Measurements from ENCODE around the gene MCRIP2. TPM values are rescaled to one million over a fixed set of nuclear protein-coding genes. Genes with fewer than 3 reads are reported as not detected.
A peak's percentile ranks its signal among the peaks of the same experiment; 100 is the strongest.

The MCRIP2 gene, protein sequence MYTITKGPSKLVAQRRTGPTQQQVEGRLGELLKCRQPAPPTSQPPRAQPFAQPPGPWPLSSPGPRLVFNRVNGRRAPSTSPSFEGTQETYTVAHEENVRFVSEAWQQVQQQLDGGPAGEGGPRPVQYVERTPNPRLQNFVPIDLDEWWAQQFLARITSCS
- 100 to 1,000 TPM in 4 of 9 donors, 10 to 100 TPM in 5; 52.3 to 219 (median 89.5) TPM for total RNA-seq
- 100 to 1,000 TPM in 1 of 2 donors, 10 to 100 TPM in 1; 97.0 to 321 TPM for polyA plus RNA-seq
- long read RNA-seq, donor 1, transcript MCRIP2-201 (5 exons, 946 nt), result major isoform, 49 of 111 reads
- long read RNA-seq, donor 1, transcript MCRIP2-204 (1 exons, 1,728 nt), result minor isoform, 8 of 111 reads
- long read RNA-seq, donor 1, transcript MCRIP2-203 (6 exons, 1,050 nt), result minor isoform, 16 of 111 reads
- long read RNA-seq, donor 1, partial matches to known transcripts, result 18 of 111 reads
- long read RNA-seq, donor 1, other reads (novel, unspliced or antisense), result 19 of 111 reads
- long read RNA-seq, donor 2, transcript MCRIP2-201 (5 exons, 946 nt), result major isoform, 23 of 60 reads
- long read RNA-seq, donor 2, transcript MCRIP2-203 (6 exons, 1,050 nt), result minor isoform, 11 of 60 reads
- long read RNA-seq, donor 2, transcript MCRIP2-206 (5 exons, 1,379 nt), result minor isoform, 14 of 60 reads
- long read RNA-seq, donor 2, partial matches to known transcripts, result 4 of 60 reads
- long read RNA-seq, donor 2, other reads (novel, unspliced or antisense), result 7 of 60 reads
- long read RNA-seq, donor 3, transcript MCRIP2-201 (5 exons, 946 nt), result major isoform, 37 of 75 reads
- long read RNA-seq, donor 3, transcript MCRIP2-203 (6 exons, 1,050 nt), result minor isoform, 14 of 75 reads
- long read RNA-seq, donor 3, partial matches to known transcripts, result 13 of 75 reads
- long read RNA-seq, donor 3, other reads (novel, unspliced or antisense), result 7 of 75 reads

DNA sequence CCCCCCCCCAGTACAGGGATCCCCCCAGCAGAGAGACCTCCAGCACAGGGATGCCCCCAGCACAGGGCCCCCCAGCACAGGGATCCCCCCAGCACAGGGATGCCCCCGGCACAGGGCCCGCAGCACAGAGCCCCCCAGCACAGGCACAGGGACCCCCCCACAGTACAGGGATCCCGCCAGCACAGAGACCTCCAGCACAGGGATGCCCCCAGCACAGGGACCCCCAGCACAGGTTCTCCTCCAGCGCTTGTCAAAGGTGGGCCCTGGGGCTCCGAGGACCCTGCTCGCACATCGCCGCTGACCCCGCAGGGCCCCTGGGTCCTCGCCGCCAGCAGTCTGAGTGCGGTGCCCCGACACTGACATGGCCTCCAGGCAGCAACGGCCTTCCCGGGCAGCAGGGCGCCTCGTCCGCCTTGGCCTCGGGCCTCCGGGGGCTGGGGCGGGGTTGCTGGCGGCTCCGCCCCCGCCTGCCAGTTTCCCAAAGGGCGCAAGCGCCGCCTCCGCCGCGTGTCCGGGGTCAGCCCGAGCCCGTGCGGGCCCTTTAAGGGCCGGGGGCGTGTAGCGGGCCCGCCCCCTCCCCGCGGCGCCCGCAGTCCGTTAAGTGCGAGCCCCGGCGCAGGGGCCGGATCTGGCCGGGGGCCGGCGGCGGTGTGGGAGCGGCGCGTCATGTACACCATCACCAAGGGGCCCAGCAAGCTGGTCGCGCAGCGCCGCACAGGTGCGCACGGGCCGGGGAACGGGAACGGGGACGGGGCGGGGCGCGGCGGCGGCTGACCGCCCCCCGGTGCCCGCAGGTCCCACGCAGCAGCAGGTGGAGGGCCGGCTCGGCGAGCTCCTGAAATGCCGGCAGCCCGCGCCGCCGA lies at the start of gene MCRIP2:
Gene MCRIP2 (plus strand): TSS at position 503 of the 863 bp plus-strand sequence. CDS start 164 bp downstream, at position 667.
- H3K4me1 ChIP-seq, result peaks cover 0 to 63% (median 27%) of the 10 kb centered on the region in 12 donors
- H3K27me3 ChIP-seq, result no peaks in the 10 kb centered on the region
- intact Hi-C loops (cut with DNase I), result loop anchor here in 3 of 10 donors (2.0 to 10.0 kb wide), 2 partner anchors 53 to 57 kb away; no protein-coding TSS in a partner anchor
- DNase-seq, result peak; percentile 89 to 96 (median 93)
- H3K4me3 ChIP-seq, result peak within 1 kb of the TSS; percentile 59 to 94 (median 77)
- H3K9me3 ChIP-seq, result no peaks in the 10 kb centered on the region
- TF ChIP-seq CTCF (IDR thresholded peaks at IDR 0.05) (no peak), POLR2A (IDR thresholded peaks at IDR 0.05) (peak; percentile 65 to 90)
- peak within 1 kb of the TSS; percentile 84 to 99 (median 94) for H3K27ac ChIP-seq
- WGBS, 4 donors, result 1 to 40% (median 2%) methylated on average over 1 to 81 of the region's 81 CpGs
- peaks cover 0 to 3% (median 0%) of the 10 kb centered on the region in 9 donors for H3K36me3 ChIP-seq
- peak; percentile 29 to 71 (median 68) for ATAC-seq

- H3K27ac ChIP-seq, result no peak overlapping the region
- TF ChIP-seq POLR2A (IDR thresholded peaks at IDR 0.05) (no peak), CTCF (IDR thresholded peaks at IDR 0.05) (no peak)
Measured at GRCh38 chr16:591892-592517, 49.6 kb upstream of the MCRIP2 start.

DNA sequence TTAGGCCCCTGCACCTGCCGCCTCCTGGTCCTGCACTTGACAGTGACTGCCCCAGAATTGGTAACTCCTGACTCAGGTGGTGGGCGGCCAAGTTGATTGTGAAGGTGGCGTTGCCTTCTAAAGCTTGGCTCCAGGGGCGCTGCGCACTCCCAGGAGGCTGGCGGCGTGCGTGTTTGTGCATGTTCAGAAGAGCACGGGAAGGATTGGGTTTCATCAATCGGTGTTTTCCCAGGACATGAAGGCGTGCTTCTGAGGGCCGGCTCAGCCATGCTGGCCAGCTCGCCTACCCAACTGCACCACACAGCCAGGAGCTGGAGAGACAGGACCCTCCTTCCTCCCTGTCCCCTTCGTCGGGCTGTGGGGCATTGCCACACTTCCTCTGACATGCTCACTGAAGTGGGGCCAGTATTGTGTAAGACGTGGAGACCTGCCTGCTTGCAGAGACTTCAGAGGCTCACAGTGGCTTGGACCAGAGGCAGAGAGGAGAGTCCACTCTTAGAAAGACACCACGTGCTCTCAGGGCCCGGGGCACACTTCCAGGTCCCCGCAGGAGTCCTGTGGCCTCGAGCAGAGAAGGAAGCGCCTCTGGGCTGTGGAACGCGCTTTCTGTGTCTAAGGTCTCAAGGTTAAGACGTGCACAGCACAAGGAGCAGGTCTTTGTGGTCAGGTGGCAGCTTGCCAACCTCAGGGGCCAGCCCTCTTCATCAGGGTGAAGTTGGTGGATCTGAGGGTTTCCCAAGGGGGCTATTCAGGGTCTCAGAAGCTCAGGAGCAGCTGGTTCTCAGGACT lies 48.9 kb upstream of the MCRIP2 start:
- intact Hi-C loops (cut with DNase I), result loop anchor here in 2 of 10 donors (5.0 kb wide), 1 partner anchor 35 kb away; no protein-coding TSS in a partner anchor
- Histone ChIP-seq H3K4me1 (peaks cover 5 to 45% (median 22%) of the 10 kb centered on the region in 12 donors), H3K27ac (peak overlapping the region in 2 of 12 donors; percentile 28 to 32), H3K4me3 (no peak overlapping the region), H3K27me3 (no peaks in the 10 kb centered on the region), H3K36me3 (peaks cover 0 to 15% (median 0%) of the 10 kb centered on the region in 9 donors), H3K9me3 (no peaks in the 10 kb centered on the region)
- WGBS, 4 donors, result 65 to 78% (median 73%) methylated on average over 13 to 24 of the region's 24 CpGs
- DNase-seq, result peak in 2 of 5 donors; percentile 19 to 30
- TF ChIP-seq CTCF (IDR thresholded peaks at IDR 0.05) (no peak), POLR2A (IDR thresholded peaks at IDR 0.05) (no peak)
- ATAC-seq, result no peak

More at GRCh38 chr16:591892-592517, 49.6 kb upstream of the MCRIP2 start:
- no peak for ATAC-seq
- Histone ChIP-seq H3K4me3 (peak overlapping the region in 1 of 12 donors; percentile 90), H3K36me3 (peaks cover 0 to 15% (median 0%) of the 10 kb centered on the region in 9 donors), H3K9me3 (no peaks in the 10 kb centered on the region), H3K27me3 (no peaks in the 10 kb centered on the region), H3K4me1 (peaks cover 5 to 52% (median 28%) of the 10 kb centered on the region in 12 donors)
- WGBS, 4 donors, result 87 to 91% (median 89%) methylated on average over 11 to 15 of the region's 15 CpGs
- intact Hi-C loops (cut with DNase I), result loop anchor here in 4 of 10 donors (2.0 to 5.0 kb wide), 3 partner anchors 35 to 63 kb away; partner anchors contain the start of gene METTL26 (in 1 of the 4)
- peak in 1 of 5 donors; percentile 19 for DNase-seq
